GM23338 (cell line): ENCODE data around the gene ARHGAP32. TPM values are rescaled to one million over a fixed set of nuclear protein-coding genes. Genes with fewer than 3 reads are reported as not detected.

ENCODE experiments used
- ATAC-seq: fragments of 200-7000 bp; cut with Tn5 transposase; 3 replicates; pipeline ENCODE4 v1.9.1; 2020
- DNase-seq: peaks from one replicate; pipeline ENCODE4 v3.0.0-alpha.2; 2015; ENCODE audit warnings: low spot score
- H2AFZ ChIP-seq: fragments of 200-600 bp; sonication (generic); 2 replicates; pipeline ENCODE4 v1.8.0; 2016; ENCODE audit warnings: antibody characterized with exemption, mild to moderate bottlenecking, moderate library complexity
- H3F3A ChIP-seq: fragments of 200-600 bp; sonication (generic); replicated peaks from 2 replicates; pipeline ENCODE4 v1.8.0; 2017; ENCODE audit warnings: antibody characterized with exemption, mixed run types, low read depth
- H3K27ac ChIP-seq: fragments of 200-600 bp; sonication (generic); 2 replicates; pipeline ENCODE4 v1.6.1; 2016; ENCODE audit warnings: low read depth
- H3K27me3 ChIP-seq: fragments of 200-600 bp; sonication (generic); 2 replicates; pipeline ENCODE4 v1.8.0; 2016; ENCODE audit warnings: mild to moderate bottlenecking, mixed run types, moderate library complexity; ENCODE audit not compliant: insufficient read depth
- H3K36me3 ChIP-seq: fragments of 200-600 bp; sonication (generic); 2 replicates; pipeline ENCODE4 v1.8.0; 2016; ENCODE audit warnings: mild to moderate bottlenecking; ENCODE audit not compliant: insufficient read depth
- H3K4me1 ChIP-seq: fragments of 200-600 bp; sonication (generic); 2 replicates; pipeline ENCODE4 v1.8.0; 2016; ENCODE audit warnings: mild to moderate bottlenecking, moderate library complexity; ENCODE audit not compliant: insufficient read depth
- H3K4me2 ChIP-seq: fragments of 200-600 bp; sonication (generic); 2 replicates; pipeline ENCODE4 v1.7.1; 2017; ENCODE audit warnings: mixed run types
- H3K4me3 ChIP-seq: fragments of 200-600 bp; sonication (generic); 2 replicates; pipeline ENCODE4 v1.6.1; 2016; ENCODE audit warnings: mixed run types
- H3K79me2 ChIP-seq: fragments of 200-600 bp; sonication (generic); replicated peaks from 2 replicates; pipeline ENCODE4 v1.8.0; 2017; ENCODE audit warnings: mild to moderate bottlenecking; ENCODE audit not compliant: insufficient read depth
- H3K9me2 ChIP-seq: fragments of 200-600 bp; sonication (generic); 2 replicates; pipeline ENCODE4 v1.8.0; 2017; ENCODE audit not compliant: insufficient read depth
- H4K20me1 ChIP-seq: fragments of 200-600 bp; sonication (generic); replicated peaks from 2 replicates; pipeline ENCODE4 v1.8.0; 2017; ENCODE audit warnings: mild to moderate bottlenecking; ENCODE audit not compliant: insufficient read depth
- H3K27ac Mint-ChIP-seq: 2 replicates; pipeline ENCODE4 v1.8.0; 2020; ENCODE audit warnings: inconsistent platforms, mild to moderate bottlenecking, moderate library complexity, mixed read lengths
- H3K27me3 Mint-ChIP-seq: 3 replicates; pipeline ENCODE4 v1.8.0; 2022; ENCODE audit warnings: low read depth, mild to moderate bottlenecking, moderate library complexity, mixed read lengths, inconsistent platforms; ENCODE audit not compliant: insufficient read depth, poor library complexity
- H3K36me3 Mint-ChIP-seq: 3 replicates; pipeline ENCODE4 v1.8.0; 2021; ENCODE audit warnings: low read depth, mild to moderate bottlenecking, inconsistent platforms, moderate library complexity, mixed read lengths
- H3K4me1 Mint-ChIP-seq: 3 replicates; pipeline ENCODE4 v1.8.0; 2020; ENCODE audit warnings: mild to moderate bottlenecking, inconsistent platforms, mixed read lengths
- H3K4me3 Mint-ChIP-seq: 3 replicates; pipeline ENCODE4 v1.8.0; 2021; ENCODE audit warnings: moderate library complexity, mild to moderate bottlenecking, inconsistent platforms, mixed read lengths
- H3K9me3 Mint-ChIP-seq: 3 replicates; pipeline ENCODE4 v1.8.0; 2020; ENCODE audit warnings: moderate library complexity, mild to moderate bottlenecking, inconsistent platforms, mixed read lengths
- CREB1 ChIP-seq: fragments of 250-450 bp; sonication (Bioruptor Pico); IDR thresholded peaks from 2 replicates; pipeline ENCODE4 v1.5.0; 2020; ENCODE audit warnings: low read depth, mild to moderate bottlenecking, moderate library complexity
- EZH2 ChIP-seq: fragments of 200-600 bp; sonication (generic); IDR thresholded peaks from one replicate; pipeline ENCODE4 v1.8.0; 2017; ENCODE audit warnings: antibody characterized with exemption, mild to moderate bottlenecking, low read depth; ENCODE audit not compliant: unreplicated experiment
- EZH2phosphoT487 ChIP-seq: fragments of 200-600 bp; sonication (generic); IDR thresholded peaks from one replicate; pipeline ENCODE4 v1.8.1; 2018; ENCODE audit warnings: antibody characterized with exemption; ENCODE audit not compliant: unreplicated experiment
- NANOG ChIP-seq: IDR thresholded peaks from 2 replicates; pipeline ENCODE4 v1.6.1; 2016; ENCODE audit warnings: antibody characterized with exemption, borderline replicate concordance
- POLR2AphosphoS5 ChIP-seq: IDR thresholded peaks from 2 replicates; pipeline ENCODE4 v1.6.1; 2016; ENCODE audit warnings: antibody characterized with exemption, low read depth
- REST ChIP-seq: IDR thresholded peaks from one replicate; pipeline ENCODE4 v1.6.1; 2018; ENCODE audit warnings: antibody characterized with exemption; ENCODE audit not compliant: unreplicated experiment
- ZNF114 ChIP-seq: fragments of 250-450 bp; sonication (Bioruptor Pico); IDR thresholded peaks from 2 replicates; pipeline ENCODE4 v1.5.0; 2020; ENCODE audit warnings: mild to moderate bottlenecking, moderate library complexity
- ZNF331 ChIP-seq: fragments of 250-450 bp; sonication (Bioruptor Pico); IDR thresholded peaks from 2 replicates; pipeline ENCODE4 v1.5.0; 2020; ENCODE audit warnings: low read depth, mild to moderate bottlenecking, moderate library complexity
- polyA plus RNA-seq: library from polyadenylated mRNA; unstranded; fragments of >200 nt; fragmentation: Nextera tagmentation; extraction: Ambion mirVana; gene quantifications from 2 replicates; pipeline ENCODE4 v1.2.1, GENCODE V29; 2016
- total RNA-seq: library from RNA; depleted of rRNA; stranded (reverse); fragments of >200 nt; shearing (Covaris generic); gene quantifications from 2 replicates; pipeline ENCODE4 v1.2.3, GENCODE V29; 2014
- TF ChIP-seq, protein P1 (sequence below): fragments of 250-450 bp; sonication (Bioruptor Pico); IDR thresholded peaks from 2 replicates; pipeline ENCODE4 v1.5.0; 2020; ENCODE audit warnings: mild to moderate bottlenecking, moderate library complexity
- TF ChIP-seq, protein P2 (sequence below): IDR thresholded peaks from 2 replicates; pipeline ENCODE4 v1.6.1; 2016; ENCODE audit warnings: antibody characterized with exemption

ARHGAP32 gene
- total and polyA plus RNA-seq, 2 experiments from 2014 or later, result 3.9 to 17.2 TPM

- peaks cover 8% of the 10 kb centered on the region; the same call in 1 of the 2 replicates for H4K20me1 ChIP-seq
- Mint-ChIP-seq H3K9me3 (no peaks in the 10 kb centered on the region), H3K4me3 (no peak overlapping the region), H3K27ac (no peak overlapping the region), H3K4me1 (peaks cover 9% of the 10 kb centered on the region; the same call in 2 of the 3 replicates), H3K36me3 (no peaks in the 10 kb centered on the region), H3K27me3 (no peaks in the 10 kb centered on the region)
- no peak overlapping the region for H3K27ac ChIP-seq
- no peaks in the 10 kb centered on the region for H3K27me3 ChIP-seq
- H3K4me1 ChIP-seq, result no peaks in the 10 kb centered on the region
- no peak for DNase-seq
- TF ChIP-seq, protein P1, sequence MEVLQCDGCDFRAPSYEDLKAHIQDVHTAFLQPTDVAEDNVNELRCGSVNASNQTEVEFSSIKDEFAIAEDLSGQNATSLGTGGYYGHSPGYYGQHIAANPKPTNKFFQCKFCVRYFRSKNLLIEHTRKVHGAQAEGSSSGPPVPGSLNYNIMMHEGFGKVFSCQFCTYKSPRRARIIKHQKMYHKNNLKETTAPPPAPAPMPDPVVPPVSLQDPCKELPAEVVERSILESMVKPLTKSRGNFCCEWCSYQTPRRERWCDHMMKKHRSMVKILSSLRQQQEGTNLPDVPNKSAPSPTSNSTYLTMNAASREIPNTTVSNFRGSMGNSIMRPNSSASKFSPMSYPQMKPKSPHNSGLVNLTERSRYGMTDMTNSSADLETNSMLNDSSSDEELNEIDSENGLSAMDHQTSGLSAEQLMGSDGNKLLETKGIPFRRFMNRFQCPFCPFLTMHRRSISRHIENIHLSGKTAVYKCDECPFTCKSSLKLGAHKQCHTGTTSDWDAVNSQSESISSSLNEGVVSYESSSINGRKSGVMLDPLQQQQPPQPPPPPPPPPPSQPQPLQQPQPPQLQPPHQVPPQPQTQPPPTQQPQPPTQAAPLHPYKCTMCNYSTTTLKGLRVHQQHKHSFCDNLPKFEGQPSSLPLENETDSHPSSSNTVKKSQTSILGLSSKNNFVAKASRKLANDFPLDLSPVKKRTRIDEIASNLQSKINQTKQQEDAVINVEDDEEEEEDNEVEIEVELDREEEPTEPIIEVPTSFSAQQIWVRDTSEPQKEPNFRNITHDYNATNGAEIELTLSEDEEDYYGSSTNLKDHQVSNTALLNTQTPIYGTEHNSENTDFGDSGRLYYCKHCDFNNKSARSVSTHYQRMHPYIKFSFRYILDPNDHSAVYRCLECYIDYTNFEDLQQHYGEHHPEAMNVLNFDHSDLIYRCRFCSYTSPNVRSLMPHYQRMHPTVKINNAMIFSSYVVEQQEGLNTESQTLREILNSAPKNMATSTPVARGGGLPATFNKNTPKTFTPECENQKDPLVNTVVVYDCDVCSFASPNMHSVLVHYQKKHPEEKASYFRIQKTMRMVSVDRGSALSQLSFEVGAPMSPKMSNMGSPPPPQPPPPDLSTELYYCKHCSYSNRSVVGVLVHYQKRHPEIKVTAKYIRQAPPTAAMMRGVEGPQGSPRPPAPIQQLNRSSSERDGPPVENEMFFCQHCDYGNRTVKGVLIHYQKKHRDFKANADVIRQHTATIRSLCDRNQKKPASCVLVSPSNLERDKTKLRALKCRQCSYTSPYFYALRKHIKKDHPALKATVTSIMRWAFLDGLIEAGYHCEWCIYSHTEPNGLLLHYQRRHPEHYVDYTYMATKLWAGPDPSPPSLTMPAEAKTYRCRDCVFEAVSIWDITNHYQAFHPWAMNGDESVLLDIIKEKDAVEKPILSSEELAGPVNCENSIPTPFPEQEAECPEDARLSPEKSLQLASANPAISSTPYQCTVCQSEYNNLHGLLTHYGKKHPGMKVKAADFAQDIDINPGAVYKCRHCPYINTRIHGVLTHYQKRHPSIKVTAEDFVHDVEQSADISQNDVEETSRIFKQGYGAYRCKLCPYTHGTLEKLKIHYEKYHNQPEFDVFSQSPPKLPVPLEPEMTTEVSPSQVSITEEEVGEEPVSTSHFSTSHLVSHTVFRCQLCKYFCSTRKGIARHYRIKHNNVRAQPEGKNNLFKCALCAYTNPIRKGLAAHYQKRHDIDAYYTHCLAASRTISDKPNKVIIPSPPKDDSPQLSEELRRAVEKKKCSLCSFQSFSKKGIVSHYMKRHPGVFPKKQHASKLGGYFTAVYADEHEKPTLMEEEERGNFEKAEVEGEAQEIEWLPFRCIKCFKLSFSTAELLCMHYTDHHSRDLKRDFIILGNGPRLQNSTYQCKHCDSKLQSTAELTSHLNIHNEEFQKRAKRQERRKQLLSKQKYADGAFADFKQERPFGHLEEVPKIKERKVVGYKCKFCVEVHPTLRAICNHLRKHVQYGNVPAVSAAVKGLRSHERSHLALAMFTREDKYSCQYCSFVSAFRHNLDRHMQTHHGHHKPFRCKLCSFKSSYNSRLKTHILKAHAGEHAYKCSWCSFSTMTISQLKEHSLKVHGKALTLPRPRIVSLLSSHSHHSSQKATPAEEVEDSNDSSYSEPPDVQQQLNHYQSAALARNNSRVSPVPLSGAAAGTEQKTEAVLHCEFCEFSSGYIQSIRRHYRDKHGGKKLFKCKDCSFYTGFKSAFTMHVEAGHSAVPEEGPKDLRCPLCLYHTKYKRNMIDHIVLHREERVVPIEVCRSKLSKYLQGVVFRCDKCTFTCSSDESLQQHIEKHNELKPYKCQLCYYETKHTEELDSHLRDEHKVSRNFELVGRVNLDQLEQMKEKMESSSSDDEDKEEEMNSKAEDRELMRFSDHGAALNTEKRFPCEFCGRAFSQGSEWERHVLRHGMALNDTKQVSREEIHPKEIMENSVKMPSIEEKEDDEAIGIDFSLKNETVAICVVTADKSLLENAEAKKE, result no peak
- TF ChIP-seq EZH2 (no peak), POLR2AphosphoS5 (no peak), EZH2phosphoT487 (no peak), REST (no peak), ZNF331 (CRISPR knock-in tag) (no peak), ZNF114 (CRISPR knock-in tag) (no peak), NANOG (no peak), CREB1 (CRISPR knock-in tag) (no peak)
- TF ChIP-seq, protein P2, sequence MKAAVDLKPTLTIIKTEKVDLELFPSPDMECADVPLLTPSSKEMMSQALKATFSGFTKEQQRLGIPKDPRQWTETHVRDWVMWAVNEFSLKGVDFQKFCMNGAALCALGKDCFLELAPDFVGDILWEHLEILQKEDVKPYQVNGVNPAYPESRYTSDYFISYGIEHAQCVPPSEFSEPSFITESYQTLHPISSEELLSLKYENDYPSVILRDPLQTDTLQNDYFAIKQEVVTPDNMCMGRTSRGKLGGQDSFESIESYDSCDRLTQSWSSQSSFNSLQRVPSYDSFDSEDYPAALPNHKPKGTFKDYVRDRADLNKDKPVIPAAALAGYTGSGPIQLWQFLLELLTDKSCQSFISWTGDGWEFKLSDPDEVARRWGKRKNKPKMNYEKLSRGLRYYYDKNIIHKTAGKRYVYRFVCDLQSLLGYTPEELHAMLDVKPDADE, result no peak
- H3K9me2 ChIP-seq, result no peaks in the 10 kb centered on the region
- H3K36me3 ChIP-seq, result no peaks in the 10 kb centered on the region
- H3K79me2 ChIP-seq, result no peaks in the 10 kb centered on the region
- H3F3A ChIP-seq, result no peaks in the 10 kb centered on the region
- no peak overlapping the region for H3K4me2 ChIP-seq
- ATAC-seq, result no peak
- no peak overlapping the region for H2AFZ ChIP-seq
- no peak overlapping the region for H3K4me3 ChIP-seq
Measured at GRCh38 chr11:128963744-128964325, 228.3 kb downstream of the ARHGAP32 start.
